ENCODE measurements around the gene CTBP2. TPM values are rescaled to one million over a fixed set of nuclear protein-coding genes. Genes with fewer than 3 reads are reported as not detected.
A peak's percentile ranks its signal among the peaks of the same experiment; 100 is the strongest.

The CTBP2 gene
- total RNA-seq, 1 donor from 2014 or later = 32.9 TPM

GRCh38 chr10:124999433-125000365, 160.7 kb downstream of the CTBP2 start:
- H3K4me3 ChIP-seq (ENCODE audit: low read length in 3 of 3) = peak overlapping the region in 1 of 3 donors; percentile 54
- H3K27ac ChIP-seq (ENCODE audit: low read depth, low read length) = no peak overlapping the region
- H3K36me3 ChIP-seq (ENCODE audit: control insufficient read depth in 3 of 3, insufficient read depth in 3 of 3, low read length in 3 of 3) = peaks cover 41 to 46% (median 41%) of the 10 kb centered on the region in 3 donors
- H3K9ac ChIP-seq (ENCODE audit: low read depth in 1 of 3, low read length in 3 of 3) = peak overlapping the region in 2 of 3 donors; percentile 33 to 72
- H3K9me3 ChIP-seq (ENCODE audit: control insufficient read depth in 3 of 3, low read length in 3 of 3) = no peaks in the 10 kb centered on the region
- peaks cover 25 to 58% (median 55%) of the 10 kb centered on the region in 3 donors for H3K4me1 ChIP-seq (ENCODE audit: control insufficient read depth in 3 of 3, insufficient read depth in 3 of 3, low read length in 3 of 3)
- H3K27me3 ChIP-seq (ENCODE audit: control insufficient read depth in 3 of 3, insufficient read depth in 3 of 3, low read length in 3 of 3) = no peaks in the 10 kb centered on the region

DNA sequence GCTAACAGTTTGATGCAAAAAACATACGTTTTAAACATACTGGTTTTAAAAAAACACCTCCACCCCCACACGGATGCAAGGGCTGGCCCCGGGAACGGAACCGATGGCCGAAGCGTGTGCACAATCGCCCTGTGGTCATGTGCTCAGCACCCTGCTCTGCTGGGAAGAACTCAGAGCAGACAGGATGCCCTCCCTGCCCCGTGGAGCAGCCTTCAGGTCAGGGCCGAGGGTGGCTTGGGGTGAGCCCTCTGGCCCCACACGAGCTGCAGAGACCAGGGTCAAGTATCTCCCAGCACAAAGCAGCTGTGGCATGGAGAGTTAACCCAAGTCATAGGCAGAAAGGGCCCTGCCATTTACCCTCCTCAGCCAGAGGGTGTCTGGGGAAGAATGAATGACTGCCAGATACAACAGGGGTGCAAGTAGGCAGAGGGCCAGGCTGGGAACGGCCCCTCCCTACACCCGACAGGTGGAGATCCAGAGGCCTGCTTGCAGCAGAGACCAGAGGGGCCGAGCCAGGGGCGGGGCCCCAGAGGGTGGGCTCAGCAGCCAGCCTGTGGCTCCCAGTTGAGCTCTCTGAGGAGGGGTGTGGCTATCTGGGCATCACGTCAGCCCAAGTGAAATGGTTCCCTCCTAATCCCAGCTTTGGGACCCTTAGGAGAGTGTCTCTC, 161.6 kb downstream of the CTBP2 start:
- Histone ChIP-seq H3K4me3 (ENCODE audit: low read length in 3 of 3) (no peak overlapping the region), H3K27ac (ENCODE audit: low read depth, low read length) (peak overlapping the region; percentile 20), H3K27me3 (ENCODE audit: control insufficient read depth in 3 of 3, insufficient read depth in 3 of 3, low read length in 3 of 3) (no peaks in the 10 kb centered on the region), H3K36me3 (ENCODE audit: control insufficient read depth in 3 of 3, insufficient read depth in 3 of 3, low read length in 3 of 3) (peaks cover 50 to 54% (median 51%) of the 10 kb centered on the region in 3 donors), H3K4me1 (ENCODE audit: control insufficient read depth in 3 of 3, insufficient read depth in 3 of 3, low read length in 3 of 3) (peaks cover 25 to 55% (median 50%) of the 10 kb centered on the region in 3 donors), H3K9ac (ENCODE audit: low read depth in 1 of 3, low read length in 3 of 3) (peak overlapping the region in 1 of 3 donors; percentile 33), H3K9me3 (ENCODE audit: control insufficient read depth in 3 of 3, low read length in 3 of 3) (no peaks in the 10 kb centered on the region)

DNA sequence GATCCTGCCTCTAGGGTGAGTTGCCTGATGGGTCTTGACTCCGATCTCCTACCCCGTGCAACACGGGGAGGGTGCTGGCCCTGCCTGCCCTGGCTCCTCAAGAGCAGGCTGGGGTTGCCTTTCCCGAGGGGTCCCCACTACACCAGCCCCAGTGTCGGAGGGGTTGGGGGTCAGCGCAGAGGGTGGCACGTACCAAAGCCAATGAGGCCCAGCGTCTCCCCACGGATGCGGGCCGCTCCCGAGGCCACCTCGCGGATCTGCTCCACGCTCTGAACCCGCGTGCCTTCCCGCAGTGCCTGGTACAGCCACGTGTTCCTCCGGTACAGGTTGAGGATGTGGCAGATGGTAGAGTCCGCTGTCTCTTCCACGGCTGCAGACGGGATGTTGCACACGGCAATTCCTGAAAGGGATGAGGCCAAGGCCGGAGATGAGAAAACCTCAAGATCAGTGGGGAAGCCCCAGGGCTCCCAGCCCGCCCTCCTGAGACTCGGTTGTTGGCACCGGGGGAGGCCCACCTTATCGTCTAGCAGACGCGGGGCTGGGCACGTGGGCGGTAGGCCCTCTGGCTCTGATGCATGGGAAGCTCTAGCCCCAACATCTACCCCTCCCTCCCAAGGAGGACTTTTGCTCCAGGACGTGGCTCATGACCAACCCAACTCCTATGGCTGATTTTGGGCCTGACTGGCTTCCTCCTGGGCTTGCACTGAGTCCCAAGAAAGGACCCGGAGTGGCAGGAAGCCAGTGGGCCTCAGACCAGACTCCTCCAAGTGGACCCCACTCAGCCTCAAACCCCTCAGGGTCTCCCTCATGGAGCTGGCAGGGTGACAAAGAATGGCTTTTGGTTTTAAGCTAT, 162.4 kb downstream of the CTBP2 start:
- Histone ChIP-seq H3K36me3 (ENCODE audit: control insufficient read depth in 3 of 3, insufficient read depth in 3 of 3, low read length in 3 of 3) (peaks cover 57 to 60% (median 58%) of the 10 kb centered on the region in 3 donors), H3K9me3 (ENCODE audit: control insufficient read depth in 3 of 3, low read length in 3 of 3) (no peaks in the 10 kb centered on the region), H3K4me3 (ENCODE audit: low read length in 3 of 3) (no peak overlapping the region), H3K4me1 (ENCODE audit: control insufficient read depth in 3 of 3, insufficient read depth in 3 of 3, low read length in 3 of 3) (peaks cover 25 to 55% (median 47%) of the 10 kb centered on the region in 3 donors), H3K27ac (ENCODE audit: low read depth, low read length) (peak overlapping the region; percentile 20), H3K9ac (ENCODE audit: low read depth in 1 of 3, low read length in 3 of 3) (peak overlapping the region in 1 of 3 donors; percentile 3), H3K27me3 (ENCODE audit: control insufficient read depth in 3 of 3, insufficient read depth in 3 of 3, low read length in 3 of 3) (no peaks in the 10 kb centered on the region)

GRCh38 chr10:124997306-124997705, 163.1 kb downstream of the CTBP2 start:
- peaks cover 54 to 57% (median 56%) of the 10 kb centered on the region in 3 donors for H3K36me3 ChIP-seq (ENCODE audit: control insufficient read depth in 3 of 3, insufficient read depth in 3 of 3, low read length in 3 of 3)
- peaks cover 26 to 53% (median 42%) of the 10 kb centered on the region in 3 donors for H3K4me1 ChIP-seq (ENCODE audit: control insufficient read depth in 3 of 3, insufficient read depth in 3 of 3, low read length in 3 of 3)
- H3K9ac ChIP-seq (ENCODE audit: low read depth in 1 of 3, low read length in 3 of 3) = no peak overlapping the region
- no peaks in the 10 kb centered on the region for H3K27me3 ChIP-seq (ENCODE audit: control insufficient read depth in 3 of 3, insufficient read depth in 3 of 3, low read length in 3 of 3)
- no peaks in the 10 kb centered on the region for H3K9me3 ChIP-seq (ENCODE audit: control insufficient read depth in 3 of 3, low read length in 3 of 3)
- H3K4me3 ChIP-seq (ENCODE audit: low read length in 3 of 3) = no peak overlapping the region
- no peak overlapping the region for H3K27ac ChIP-seq (ENCODE audit: low read depth, low read length)

- H3K9ac ChIP-seq (ENCODE audit: low read depth in 1 of 3, low read length in 3 of 3) = peak overlapping the region in 1 of 3 donors; percentile 40
- no peaks in the 10 kb centered on the region for H3K9me3 ChIP-seq (ENCODE audit: control insufficient read depth in 3 of 3, low read length in 3 of 3)
- peaks cover 28 to 50% (median 41%) of the 10 kb centered on the region in 3 donors for H3K4me1 ChIP-seq (ENCODE audit: control insufficient read depth in 3 of 3, insufficient read depth in 3 of 3, low read length in 3 of 3)
- no peak overlapping the region for H3K4me3 ChIP-seq (ENCODE audit: low read length in 3 of 3)
- no peak overlapping the region for H3K27ac ChIP-seq (ENCODE audit: low read depth, low read length)
- no peaks in the 10 kb centered on the region for H3K27me3 ChIP-seq (ENCODE audit: control insufficient read depth in 3 of 3, insufficient read depth in 3 of 3, low read length in 3 of 3)
- H3K36me3 ChIP-seq (ENCODE audit: control insufficient read depth in 3 of 3, insufficient read depth in 3 of 3, low read length in 3 of 3) = peaks cover 54 to 55% (median 54%) of the 10 kb centered on the region in 3 donors
Measured at GRCh38 chr10:124996854-124997215, 163.5 kb downstream of the CTBP2 start.

DNA sequence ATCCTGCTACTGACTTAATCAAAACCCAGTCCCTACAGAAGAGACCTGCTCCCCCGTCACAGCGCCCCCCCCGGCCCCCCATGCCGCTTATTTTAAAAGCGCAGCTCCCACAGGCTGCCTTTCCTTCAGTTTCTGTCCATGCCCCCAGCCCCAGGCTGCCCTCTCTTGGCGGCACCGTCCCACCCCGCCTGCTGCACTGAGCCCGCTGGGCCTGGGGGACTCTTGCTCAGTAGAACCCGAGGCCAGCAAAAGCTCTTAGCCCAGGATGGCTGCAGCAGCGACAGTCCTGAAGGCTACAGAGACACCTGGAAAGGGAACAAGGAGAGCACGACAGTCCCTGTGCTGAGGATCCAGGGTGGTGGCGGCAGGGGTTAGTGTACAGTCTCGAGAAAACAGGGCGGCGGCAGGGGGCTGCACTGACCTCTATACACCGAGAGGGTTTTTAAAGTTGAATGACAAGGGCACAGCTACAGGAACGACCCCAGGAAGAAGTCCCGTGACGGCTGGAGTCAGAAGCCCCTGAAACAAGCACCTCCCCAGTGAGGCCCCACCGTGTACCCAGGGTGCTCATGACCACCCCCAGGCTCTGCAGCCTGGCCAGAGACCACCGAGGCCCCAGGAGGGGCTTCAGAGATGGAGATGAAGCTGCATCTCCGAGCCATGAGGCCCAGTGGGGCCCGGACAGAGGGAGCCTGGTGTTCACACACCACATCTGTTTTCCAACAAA, 164.1 kb downstream of the CTBP2 start:
- peak overlapping the region in 1 of 3 donors; percentile 40 for H3K9ac ChIP-seq (ENCODE audit: low read depth in 1 of 3, low read length in 3 of 3)
- H3K27ac ChIP-seq (ENCODE audit: low read depth, low read length) = no peak overlapping the region
- no peak overlapping the region for H3K4me3 ChIP-seq (ENCODE audit: low read length in 3 of 3)
- H3K36me3 ChIP-seq (ENCODE audit: control insufficient read depth in 3 of 3, insufficient read depth in 3 of 3, low read length in 3 of 3) = peaks cover 54 to 57% (median 56%) of the 10 kb centered on the region in 3 donors
- H3K4me1 ChIP-seq (ENCODE audit: control insufficient read depth in 3 of 3, insufficient read depth in 3 of 3, low read length in 3 of 3) = peaks cover 28 to 49% (median 40%) of the 10 kb centered on the region in 3 donors
- no peaks in the 10 kb centered on the region for H3K9me3 ChIP-seq (ENCODE audit: control insufficient read depth in 3 of 3, low read length in 3 of 3)
- no peaks in the 10 kb centered on the region for H3K27me3 ChIP-seq (ENCODE audit: control insufficient read depth in 3 of 3, insufficient read depth in 3 of 3, low read length in 3 of 3)

- no peak overlapping the region for H3K4me3 ChIP-seq (ENCODE audit: low read length in 3 of 3)
- no peaks in the 10 kb centered on the region for H3K9me3 ChIP-seq (ENCODE audit: control insufficient read depth in 3 of 3, low read length in 3 of 3)
- H3K9ac ChIP-seq (ENCODE audit: low read depth in 1 of 3, low read length in 3 of 3) = peak overlapping the region in 1 of 3 donors; percentile 50
- H3K27ac ChIP-seq (ENCODE audit: low read depth, low read length) = no peak overlapping the region
- H3K36me3 ChIP-seq (ENCODE audit: control insufficient read depth in 3 of 3, insufficient read depth in 3 of 3, low read length in 3 of 3) = peaks cover 57 to 63% (median 58%) of the 10 kb centered on the region in 3 donors
- H3K27me3 ChIP-seq (ENCODE audit: control insufficient read depth in 3 of 3, insufficient read depth in 3 of 3, low read length in 3 of 3) = no peaks in the 10 kb centered on the region
- peaks cover 28 to 51% (median 40%) of the 10 kb centered on the region in 3 donors for H3K4me1 ChIP-seq (ENCODE audit: control insufficient read depth in 3 of 3, insufficient read depth in 3 of 3, low read length in 3 of 3)
Measured at GRCh38 chr10:124995605-124996004, 164.8 kb downstream of the CTBP2 start.

DNA sequence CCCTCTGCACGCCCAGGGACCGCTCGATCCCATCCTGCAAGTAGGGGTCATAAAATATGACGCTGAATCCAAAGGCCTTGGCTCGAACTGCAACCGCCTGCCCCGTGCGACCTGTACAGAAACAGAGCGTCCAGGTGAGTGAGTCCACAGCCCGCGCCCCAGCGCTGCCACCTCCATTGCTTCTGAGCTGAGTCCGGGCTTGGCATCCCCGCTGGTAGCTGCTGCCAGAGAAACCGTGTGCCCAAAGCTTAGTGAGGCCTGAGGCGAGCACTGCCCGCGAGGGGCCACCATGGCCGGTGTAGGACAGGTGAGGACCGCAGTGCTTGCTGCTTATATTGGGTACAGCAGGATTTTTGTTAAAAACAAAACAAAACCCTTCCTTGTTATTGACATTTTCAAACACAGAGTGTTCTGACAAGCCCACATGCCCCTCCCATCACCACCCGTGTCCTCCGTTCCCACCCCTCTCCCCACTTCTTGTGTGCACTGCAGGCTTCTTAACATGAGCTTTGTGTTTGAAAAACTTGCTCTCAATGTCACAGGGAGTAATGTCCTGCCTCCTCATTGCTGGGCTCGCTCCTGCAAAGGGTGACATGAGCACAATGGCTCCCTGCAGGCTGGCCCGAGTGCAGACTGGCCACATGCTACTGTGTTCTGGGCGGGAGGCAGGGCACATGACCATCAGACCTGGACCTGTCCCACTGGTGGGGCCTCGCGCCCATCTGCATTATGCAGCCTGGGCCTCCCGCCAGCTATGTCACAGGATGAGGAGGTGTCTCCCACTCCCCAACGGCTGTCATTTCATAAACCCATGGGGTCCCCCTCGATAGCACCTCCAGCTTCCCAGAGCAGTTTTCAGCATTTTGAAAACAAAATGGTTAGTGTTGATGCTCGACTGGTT, 165.5 kb downstream of the CTBP2 start:
- Histone ChIP-seq H3K4me3 (ENCODE audit: low read length in 3 of 3) (no peak overlapping the region), H3K4me1 (ENCODE audit: control insufficient read depth in 3 of 3, insufficient read depth in 3 of 3, low read length in 3 of 3) (peaks cover 24 to 47% (median 34%) of the 10 kb centered on the region in 3 donors), H3K9me3 (ENCODE audit: control insufficient read depth in 3 of 3, low read length in 3 of 3) (no peaks in the 10 kb centered on the region), H3K27ac (ENCODE audit: low read depth, low read length) (no peak overlapping the region), H3K9ac (ENCODE audit: low read depth in 1 of 3, low read length in 3 of 3) (peak overlapping the region in 1 of 3 donors; percentile 50), H3K36me3 (ENCODE audit: control insufficient read depth in 3 of 3, insufficient read depth in 3 of 3, low read length in 3 of 3) (peaks cover 54 to 65% (median 58%) of the 10 kb centered on the region in 3 donors), H3K27me3 (ENCODE audit: control insufficient read depth in 3 of 3, insufficient read depth in 3 of 3, low read length in 3 of 3) (no peaks in the 10 kb centered on the region)

Data from skeletal muscle tissue (tissue), 4 donors.